ENCODE measurements around the gene NANOS3. TPM values are rescaled to one million over a fixed set of nuclear protein-coding genes. Genes with fewer than 3 reads are reported as not detected.

The NANOS3 gene
- total and polyA plus RNA-seq, 9 of the 15 experiments (the other 6 are each of a cell fraction or from before 2014, with no cell fraction given) = not detected

- TF ChIP-seq ZNF609 (CRISPR knock-in tag; IDR thresholded peaks at IDR 0.05; ENCODE audit: borderline replicate concordance) (no peak), NUFIP1 (IDR thresholded peaks at IDR 0.05; ENCODE audit: partially characterized antibody) (no peak), POLR3A (IDR thresholded peaks at IDR 0.05; ENCODE audit: borderline replicate concordance, extremely low read depth, insufficient read depth, insufficient read length) (no peak), TFAP4 (CRISPR knock-in tag; IDR thresholded peaks at IDR 0.05; ENCODE audit: borderline replicate concordance) (peak; percentile 58; the same call in 1 of the 2 replicates), STAG1 (CRISPR knock-in tag; IDR thresholded peaks at IDR 0.05; ENCODE audit: borderline replicate concordance) (no peak), TSC22D4 (tag; IDR thresholded peaks at IDR 0.05) (no peak), ZNF639 (CRISPR knock-in tag; conservative IDR thresholded peaks at IDR 0.05 in 1 of 2, IDR thresholded peaks at IDR 0.05 in 1 of 2) (0 out of 4 replicates have a peak, but pooled peaks of 1 of the 2 experiments have one; percentile 16), IRF9 (tag; IDR thresholded peaks at IDR 0.05) (no peak), BRF1 (IDR thresholded peaks at IDR 0.05; ENCODE audit: borderline replicate concordance, extremely low read depth, insufficient read length) (no peak), TARDBP (IDR thresholded peaks at IDR 0.05) (no peak; the same call in 1 of the 2 replicates), NCOA4 (IDR thresholded peaks at IDR 0.05; ENCODE audit: partially characterized antibody) (no peak)
- TF ChIP-seq, protein P1, sequence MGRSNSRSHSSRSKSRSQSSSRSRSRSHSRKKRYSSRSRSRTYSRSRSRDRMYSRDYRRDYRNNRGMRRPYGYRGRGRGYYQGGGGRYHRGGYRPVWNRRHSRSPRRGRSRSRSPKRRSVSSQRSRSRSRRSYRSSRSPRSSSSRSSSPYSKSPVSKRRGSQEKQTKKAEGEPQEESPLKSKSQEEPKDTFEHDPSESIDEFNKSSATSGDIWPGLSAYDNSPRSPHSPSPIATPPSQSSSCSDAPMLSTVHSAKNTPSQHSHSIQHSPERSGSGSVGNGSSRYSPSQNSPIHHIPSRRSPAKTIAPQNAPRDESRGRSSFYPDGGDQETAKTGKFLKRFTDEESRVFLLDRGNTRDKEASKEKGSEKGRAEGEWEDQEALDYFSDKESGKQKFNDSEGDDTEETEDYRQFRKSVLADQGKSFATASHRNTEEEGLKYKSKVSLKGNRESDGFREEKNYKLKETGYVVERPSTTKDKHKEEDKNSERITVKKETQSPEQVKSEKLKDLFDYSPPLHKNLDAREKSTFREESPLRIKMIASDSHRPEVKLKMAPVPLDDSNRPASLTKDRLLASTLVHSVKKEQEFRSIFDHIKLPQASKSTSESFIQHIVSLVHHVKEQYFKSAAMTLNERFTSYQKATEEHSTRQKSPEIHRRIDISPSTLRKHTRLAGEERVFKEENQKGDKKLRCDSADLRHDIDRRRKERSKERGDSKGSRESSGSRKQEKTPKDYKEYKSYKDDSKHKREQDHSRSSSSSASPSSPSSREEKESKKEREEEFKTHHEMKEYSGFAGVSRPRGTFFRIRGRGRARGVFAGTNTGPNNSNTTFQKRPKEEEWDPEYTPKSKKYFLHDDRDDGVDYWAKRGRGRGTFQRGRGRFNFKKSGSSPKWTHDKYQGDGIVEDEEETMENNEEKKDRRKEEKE (IDR thresholded peaks at IDR 0.05; ENCODE audit: borderline replicate concordance in 1 of 2, control insufficient read depth in 1 of 2, low read depth in 2 of 2, low read length in 1 of 2) = no peak
These were observed 25.8 kb upstream of the NANOS3 start (continued) for GRCh38 chr19:13850910-13851733.
